GM12873 (cell line): ENCODE data around the gene UMODL1.

ENCODE experiments used
- CTCF ChIP-seq: IDR thresholded peaks from 2 replicates; pipeline ENCODE4 v1.5.1; 2012; ENCODE audit warnings: low read depth, mild to moderate bottlenecking, moderate library complexity, low read length, control low read depth; ENCODE audit not compliant: insufficient read depth; ENCODE audit errors: missing control alignments

UMODL1 gene

DNA sequence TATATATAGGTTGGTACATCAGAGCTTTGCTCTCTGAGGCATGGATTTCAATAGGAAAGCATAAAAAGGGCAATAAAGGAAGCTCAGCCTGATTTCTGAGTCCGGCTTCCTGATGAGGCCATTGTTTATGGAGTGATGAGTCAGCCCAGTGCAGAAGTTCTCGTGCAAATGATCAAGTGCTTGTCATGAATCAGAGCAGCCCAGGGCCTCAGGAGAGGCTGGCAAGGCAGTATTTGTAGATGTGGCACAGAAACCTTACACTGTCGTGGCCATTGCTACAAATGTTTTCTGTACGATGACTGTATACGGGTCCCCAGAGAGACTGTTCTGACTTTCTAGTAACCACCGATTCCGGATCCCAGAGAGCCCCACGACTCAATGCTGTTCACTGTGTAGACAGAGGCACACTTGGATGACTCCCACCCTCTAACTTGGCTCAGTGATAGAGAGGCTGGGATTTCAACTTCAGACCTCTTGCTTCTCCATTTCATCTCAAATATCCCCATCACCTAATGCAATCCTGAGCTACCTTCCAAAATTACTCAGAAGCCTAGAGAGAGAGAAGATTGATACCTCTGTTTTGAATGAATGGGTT lies 26.8 kb downstream of the UMODL1 start:
- TF ChIP-seq CTCF = no peak

- TF ChIP-seq CTCF = no peak
Observed at GRCh38 chr21:42098957-42099505, 27.9 kb downstream of the UMODL1 start.

DNA sequence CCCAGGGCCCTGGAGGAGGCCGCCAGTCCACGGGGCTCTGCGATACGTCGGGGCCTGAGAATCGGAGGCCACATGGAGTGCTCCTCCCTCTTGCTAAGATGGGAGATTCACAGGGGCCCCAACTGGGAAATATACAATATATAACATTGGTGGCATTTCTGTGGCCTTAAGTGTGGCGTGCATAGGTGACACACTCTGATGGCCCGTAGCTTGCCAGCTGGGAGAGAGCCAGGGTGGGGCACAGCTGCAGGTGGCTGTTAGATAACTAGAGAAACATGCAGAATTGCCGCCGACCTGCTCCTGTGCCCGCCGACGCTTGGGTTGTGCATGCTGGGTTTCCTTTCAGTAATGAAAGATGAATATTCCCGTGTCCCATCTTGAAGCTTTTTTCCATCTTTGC lies 30.1 kb downstream of the UMODL1 start:
- TF ChIP-seq CTCF = no peak

DNA sequence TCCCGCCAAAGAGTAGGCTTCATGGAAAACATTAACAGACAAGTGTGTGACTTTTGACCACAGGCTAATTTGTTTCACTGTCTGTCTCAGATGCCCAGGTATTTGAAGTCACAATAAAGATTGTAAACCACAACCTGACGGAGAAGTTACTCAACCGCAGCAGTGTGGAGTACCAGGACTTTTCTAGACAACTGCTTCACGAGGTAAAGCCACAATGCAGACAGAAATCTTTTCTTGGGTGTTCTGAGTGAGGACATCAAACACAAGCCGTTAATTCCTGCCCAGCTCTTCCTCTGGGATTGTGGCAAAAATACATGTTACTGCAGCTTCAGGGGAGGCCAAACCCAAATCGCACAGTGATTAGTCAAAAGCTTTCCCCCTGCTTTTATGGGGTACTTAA lies 31.0 kb downstream of the UMODL1 start:
- TF ChIP-seq CTCF = no peak

GRCh38 chr21:42102526-42102925 lies 31.4 kb downstream of the UMODL1 start:
- no peak for TF ChIP-seq CTCF

GRCh38 chr21:42102991-42103390 lies 31.9 kb downstream of the UMODL1 start:
- no peak for TF ChIP-seq CTCF

- no peak for TF ChIP-seq CTCF
Observed at GRCh38 chr21:42103843-42104242, 32.7 kb downstream of the UMODL1 start.
